Right lobe of liver (tissue), 6 donors: ENCODE data around the gene IL5RA. TPM values are rescaled to one million over a fixed set of nuclear protein-coding genes. Genes with fewer than 3 reads are reported as not detected.

Source experiments
- ATAC-seq, 4 donors: fragments of 200-7000 bp; cut with Tn5 transposase; one replicate each; pipeline ENCODE4 v1.9.1; 2020; ENCODE audit warnings: mild to moderate bottlenecking in 4 of 4, moderate library complexity in 4 of 4
- DNase-seq, 3 donors: peaks; one replicate each; pipeline ENCODE4 v3.0.0-alpha.2; 2020
- H3K27ac ChIP-seq, 3 donors: fragments of 200-600 bp; one replicate each; pipeline ENCODE4 v1.8.0; 2022
- H3K27me3 ChIP-seq, 2 donors: fragments of 200-600 bp; one replicate each; pipeline ENCODE4 v1.8.0; 2022
- H3K36me3 ChIP-seq, 4 donors: fragments of 200-600 bp; sonication (generic) in 1 of 4; one replicate each; pipeline versions ENCODE4 v1.5.1 to v1.8.0; 2017 to 2022; ENCODE audit warnings: control low read depth in 1 of 4
- H3K4me1 ChIP-seq, 4 donors: fragments of 200-600 bp; sonication (generic) in 1 of 4; one replicate each; pipeline versions ENCODE4 v1.5.1 to v1.8.0; 2017 to 2022; ENCODE audit warnings: control low read depth in 1 of 4
- H3K4me3 ChIP-seq, 3 donors: fragments of 200-600 bp; one replicate each; pipeline ENCODE4 v1.8.0; 2022
- H3K9me3 ChIP-seq, 4 donors: fragments of 200-600 bp; sonication (generic) in 1 of 4; one replicate each; pipeline versions ENCODE4 v1.5.1 to v1.8.0; 2017 to 2022; ENCODE audit warnings: control low read depth in 1 of 4
- CTCF ChIP-seq, 4 donors: fragments of 200-600 bp in 3 of 4; fragments of 450-650 bp in 1 of 4; IDR thresholded peaks; one replicate each; pipeline versions ENCODE4 v1.5.1 to v1.8.0; 2016 to 2022; ENCODE audit warnings: antibody characterized with exemption in 4 of 4, mild to moderate bottlenecking in 2 of 4
- POLR2A ChIP-seq: fragments of 450-650 bp; IDR thresholded peaks from one replicate; pipeline ENCODE4 v1.6.1; 2017; ENCODE audit warnings: antibody characterized with exemption, mild to moderate bottlenecking
- WGBS: methylation state at CpG from one replicate; pipeline ENCODE4 v1.1.6; 2018; ENCODE audit warnings: low coverage, low lambda C conversion rate; ENCODE audit not compliant: insufficient coverage; ENCODE audit errors: missing lambda C conversion rate; 5-methylcytosine and 5-hydroxymethylcytosine counted together
- intact Hi-C, 2 donors: fragments of 100-400 bp; cut with DNase I; formaldehyde crosslinking; loops; one replicate each; pipeline versions ENCODE4 v1.11.2 to v1.14.1; 2022
- total RNA-seq, 6 experiments: library from RNA; depleted of rRNA in 2 of 6; stranded (reverse); fragments of >200 nt in 2 of 6; fragmentation: NEBNext Ultra II Directional in 3 of 6; extraction: Animal tissue kit (Norgen Biotek cat#: 25700) in 3 of 6; gene quantifications; one replicate each; pipeline versions ENCODE4 v1.1.0 to v1.2.4, GENCODE V29; 2016 to 2023
- donor health status: DM: no; HTN: yes; CAD: no.
- donor health status: DM: no; HTN: no; CAD: no.
- donor health status: DM: no; HTN: no; CAD: no.
- donor health status: DM: no; HTN: yes; CAD: no.
- donor health status: DM: no; HTN: yes; CAD: no.

Gene IL5RA
- total RNA-seq, 6 experiments from 2014 or later, result not detected

GRCh38 chr3:3126477-3127431 is 16.6 kb upstream of the IL5RA start, which contains the start of gene TRNT1:
Gene TRNT1 (plus strand): TSS chr3:3126940. CDS start chr3:3129041, 2,101 bp downstream.
- Histone ChIP-seq H3K9me3 (no peaks in the 10 kb centered on the region), H3K36me3 (peaks cover 0 to 21% (median 4%) of the 10 kb centered on the region in 4 donors), H3K27ac (peak within 1 kb of the TSS; percentile 85 to 90 (median 85)), H3K27me3 (no peaks in the 10 kb centered on the region), H3K4me1 (peaks cover 0 to 7% (median 0%) of the 10 kb centered on the region in 4 donors), H3K4me3 (peak within 1 kb of the TSS; percentile 66 to 98 (median 95))
- ATAC-seq, result peak; percentile 99 to 100 (median 99)
- DNase-seq, result peak; percentile 97 to 98 (median 97)
- WGBS, result 0% methylated on average over 35 of the region's 100 CpGs
- intact Hi-C loops, result no loop called here
- TF ChIP-seq POLR2A (peak; percentile 94), CTCF (IDR thresholded peaks at IDR 0.05) (no peak)

GRCh38 chr3:3125977-3126376 is 15.8 kb upstream of the IL5RA start:
- H3K9me3 ChIP-seq, result no peaks in the 10 kb centered on the region
- H3K4me3 ChIP-seq, result peak overlapping the region; percentile 66 to 98 (median 95)
- TF ChIP-seq POLR2A (no peak), CTCF (IDR thresholded peaks at IDR 0.05) (no peak)
- peaks cover 0 to 18% (median 4%) of the 10 kb centered on the region in 4 donors for H3K36me3 ChIP-seq
- 87% methylated on average over 16 of the region's 24 CpGs for WGBS
- H3K4me1 ChIP-seq, result peaks cover 0 to 7% (median 0%) of the 10 kb centered on the region in 4 donors
- no peaks in the 10 kb centered on the region for H3K27me3 ChIP-seq
- H3K27ac ChIP-seq, result peak overlapping the region; percentile 85 to 90 (median 85)
- no peak for ATAC-seq
- intact Hi-C loops, result no loop called here
- no peak for DNase-seq

GRCh38 chr3:3119393-3119851 is 9.2 kb upstream of the IL5RA start:
- ATAC-seq, result no peak

GRCh38 chr3:3117651-3118050 is 7.5 kb upstream of the IL5RA start:
- WGBS, result 58% methylated on average over 2 of the region's 2 CpGs
- TF ChIP-seq CTCF (IDR thresholded peaks at IDR 0.05) (no peak), POLR2A (no peak)
- DNase-seq, result no peak

More at GRCh38 chr3:3119393-3119851, 9.2 kb upstream of the IL5RA start:
- Histone ChIP-seq H3K27me3 (no peaks in the 10 kb centered on the region), H3K9me3 (no peaks in the 10 kb centered on the region), H3K4me1 (no peaks in the 10 kb centered on the region), H3K4me3 (no peak overlapping the region), H3K27ac (no peak overlapping the region), H3K36me3 (no peaks in the 10 kb centered on the region)
- intact Hi-C loops, result no loop called here
- DNase-seq, result no peak
- TF ChIP-seq POLR2A (no peak), CTCF (IDR thresholded peaks at IDR 0.05) (no peak)
- 52% methylated on average over 4 of the region's 4 CpGs for WGBS

More at GRCh38 chr3:3117651-3118050, 7.5 kb upstream of the IL5RA start:
- intact Hi-C loops, result no loop called here
- Histone ChIP-seq H3K27me3 (no peaks in the 10 kb centered on the region), H3K4me3 (no peak overlapping the region), H3K36me3 (no peaks in the 10 kb centered on the region), H3K27ac (no peak overlapping the region), H3K9me3 (no peaks in the 10 kb centered on the region), H3K4me1 (no peaks in the 10 kb centered on the region)
- no peak for ATAC-seq
